Activated CD8-positive, alpha-beta T cell treated with anti-CD3 and anti-CD28 coated beads for 36 hours (primary cell): ENCODE data around the gene RHOG. TPM values are rescaled to one million over a fixed set of nuclear protein-coding genes. Genes with fewer than 3 reads are reported as not detected.
A peak's percentile ranks its signal among the peaks of the same experiment; 100 is the strongest.

Source experiments
- ATAC-seq: fragments of 200-7000 bp; cut with Tn5 transposase; one replicate; pipeline ENCODE4 v1.10.0; 2021; ENCODE audit warnings: mild to moderate bottlenecking, moderate library complexity
- CTCF ChIA-PET: fragments of 350-600 bp; sonication (Branson Sonifier 250); formaldehyde crosslinking; loops from one replicate; lab custom pipeline; 2021; ENCODE audit warnings: antibody characterized with exemption; lab: Charles Lee
- POLR2A ChIA-PET: fragments of 350-600 bp; sonication (Branson Sonifier 250); formaldehyde crosslinking; loops from one replicate; lab custom pipeline; 2021; ENCODE audit warnings: antibody characterized with exemption; lab: Charles Lee
- DNase-seq: peaks from one replicate; pipeline ENCODE4 v3.0.0-alpha.2; 2020
- H3K27ac Mint-ChIP-seq: one replicate; pipeline ENCODE4 v1.8.0; 2021; ENCODE audit warnings: mild to moderate bottlenecking, mixed read lengths
- H3K27me3 Mint-ChIP-seq: one replicate; pipeline ENCODE4 v1.8.0; 2021; ENCODE audit warnings: mixed read lengths
- H3K36me3 Mint-ChIP-seq: one replicate; pipeline ENCODE4 v1.8.0; 2021; ENCODE audit warnings: low read depth, mixed read lengths
- H3K4me1 Mint-ChIP-seq: one replicate; pipeline ENCODE4 v1.8.0; 2021; ENCODE audit warnings: low read depth, mixed read lengths
- H3K4me3 Mint-ChIP-seq: one replicate; pipeline ENCODE4 v1.8.0; 2021; ENCODE audit warnings: mild to moderate bottlenecking, moderate library complexity, mixed read lengths
- H3K9me3 Mint-ChIP-seq: one replicate; pipeline ENCODE4 v1.8.0; 2021; ENCODE audit warnings: mixed read lengths
- CTCF ChIP-seq: fragments of 200-600 bp; IDR thresholded peaks from one replicate; pipeline ENCODE4 v1.8.0; 2022; ENCODE audit warnings: antibody characterized with exemption, mild to moderate bottlenecking
- intact Hi-C: fragments of 100-400 bp; cut with micrococcal nuclease; formaldehyde crosslinking; loops from one replicate; pipeline ENCODE4 v1.10.0; 2022
- total RNA-seq, 2 experiments: library from RNA; stranded (reverse); gene quantifications; one replicate each; pipeline ENCODE4 v1.2.3, GENCODE V29; 2021

Gene RHOG
- total RNA-seq, 2 experiments from 2014 or later: 176 to 188 TPM

- POLR2A ChIA-PET: interaction anchor here (0.6 to 1.7 kb wide), 4 partner anchors 10 to 207 kb away, joined by 3 to 5 read pairs (median 4); no protein-coding TSS in a partner anchor
- no peaks in the 10 kb centered on the region for H3K27me3 Mint-ChIP-seq
- DNase-seq (no peak), ATAC-seq (no peak)
- peak overlapping the region; percentile 76 for H3K27ac Mint-ChIP-seq
- TF ChIP-seq CTCF: no peak
- H3K36me3 Mint-ChIP-seq: peaks cover 40% of the 10 kb centered on the region
- intact Hi-C loops: no loop called here
- CTCF ChIA-PET: interaction anchor here (1.1 to 2.8 kb wide), 6 partner anchors 10 to 249 kb away, joined by 3 to 25 read pairs (median 6); partner anchors contain the start of genes PGAP2 and RHOG
- H3K4me1 Mint-ChIP-seq: peaks cover 32% of the 10 kb centered on the region
- H3K9me3 Mint-ChIP-seq: no peaks in the 10 kb centered on the region
- no peak overlapping the region for H3K4me3 Mint-ChIP-seq
Observed at GRCh38 chr11:3823762-3824506, 16.8 kb downstream of the RHOG start.

- ATAC-seq: no peak
- Mint-ChIP-seq H3K4me3 (no peak overlapping the region), H3K27me3 (no peaks in the 10 kb centered on the region), H3K36me3 (peaks cover 37% of the 10 kb centered on the region), H3K27ac (no peak overlapping the region), H3K4me1 (peaks cover 29% of the 10 kb centered on the region), H3K9me3 (no peaks in the 10 kb centered on the region)
- no peak for TF ChIP-seq CTCF
- intact Hi-C loops: no loop called here
- ChIA-PET CTCF (interaction anchor here (1.0 to 2.8 kb wide), 6 partner anchors 15 to 250 kb away, joined by 3 to 25 read pairs (median 4); partner anchors contain the start of gene PGAP2), POLR2A (interaction anchor here (0.6 to 1.2 kb wide), 3 partner anchors 11 to 233 kb away, joined by 3 to 4 read pairs (median 3); no protein-coding TSS in a partner anchor)
- DNase-seq: no peak
Observed at GRCh38 chr11:3823303-3823702, 17.5 kb downstream of the RHOG start.

- no peak for TF ChIP-seq CTCF
- peaks cover 31% of the 10 kb centered on the region for H3K36me3 Mint-ChIP-seq
- peaks cover 27% of the 10 kb centered on the region for H3K4me1 Mint-ChIP-seq
- no peaks in the 10 kb centered on the region for H3K9me3 Mint-ChIP-seq
- CTCF ChIA-PET: interaction anchor here (1.0 to 1.1 kb wide), 2 partner anchors 16 to 27 kb away, joined by 3 to 4 read pairs; no protein-coding TSS in a partner anchor
- H3K27ac Mint-ChIP-seq: no peak overlapping the region
- DNase-seq (no peak), ATAC-seq (no peak)
- H3K4me3 Mint-ChIP-seq: no peak overlapping the region
- POLR2A ChIA-PET: interaction anchor here (0.6 kb wide), 1 partner anchor 234 kb away, joined by 3 read pairs; no protein-coding TSS in a partner anchor
- intact Hi-C loops: no loop called here
- H3K27me3 Mint-ChIP-seq: no peaks in the 10 kb centered on the region
Observed at GRCh38 chr11:3822312-3822711, 18.4 kb downstream of the RHOG start.

DNA sequence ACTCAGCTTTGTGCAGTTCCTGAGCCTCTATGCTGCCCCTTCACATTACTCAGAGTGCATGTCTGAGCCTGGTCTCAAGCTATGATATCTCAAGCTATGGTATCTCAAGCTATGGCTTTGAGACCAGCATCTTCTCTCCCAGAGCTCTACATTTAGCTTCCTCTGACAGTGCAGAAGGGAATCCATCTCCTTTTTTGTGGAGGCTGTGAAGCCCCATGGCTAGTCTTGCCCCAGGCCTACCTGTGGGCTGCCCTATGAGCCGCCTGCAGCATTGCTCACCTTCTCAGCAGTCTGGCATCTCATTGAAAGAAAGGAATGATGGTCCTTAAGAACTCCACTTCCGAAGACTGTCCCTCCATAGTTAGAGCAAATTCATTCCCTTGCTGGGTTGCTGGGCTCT lies 19.8 kb downstream of the RHOG start:
- Mint-ChIP-seq H3K36me3 (peaks cover 21% of the 10 kb centered on the region), H3K4me1 (peaks cover 19% of the 10 kb centered on the region), H3K9me3 (no peaks in the 10 kb centered on the region), H3K27ac (no peak overlapping the region), H3K27me3 (no peaks in the 10 kb centered on the region), H3K4me3 (no peak overlapping the region)
- POLR2A ChIA-PET: interaction anchor here (0.9 kb wide), 1 partner anchor 16 kb away, joined by 3 read pairs; no protein-coding TSS in a partner anchor
- CTCF ChIA-PET: interaction anchor here (0.6 to 3.8 kb wide), 3 partner anchors 13 to 252 kb away, joined by 3 to 32 read pairs (median 9); partner anchors contain the start of gene PGAP2
- intact Hi-C loops: no loop called here
- ATAC-seq: no peak
- no peak for DNase-seq
- TF ChIP-seq CTCF: no peak
